ENCODE measurements around the gene ATP2B1. TPM values are rescaled to one million over a fixed set of nuclear protein-coding genes. Genes with fewer than 3 reads are reported as not detected.
"Not testable (repeated sequence)": the region's sequence is repeated elsewhere in the genome, so short reads cannot be mapped to it uniquely, and the experiment has no call there.

ATP2B1 gene
- 10 to 100 TPM; 31.8 to 97.3 (median 74.5) TPM for total RNA-seq

DNA sequence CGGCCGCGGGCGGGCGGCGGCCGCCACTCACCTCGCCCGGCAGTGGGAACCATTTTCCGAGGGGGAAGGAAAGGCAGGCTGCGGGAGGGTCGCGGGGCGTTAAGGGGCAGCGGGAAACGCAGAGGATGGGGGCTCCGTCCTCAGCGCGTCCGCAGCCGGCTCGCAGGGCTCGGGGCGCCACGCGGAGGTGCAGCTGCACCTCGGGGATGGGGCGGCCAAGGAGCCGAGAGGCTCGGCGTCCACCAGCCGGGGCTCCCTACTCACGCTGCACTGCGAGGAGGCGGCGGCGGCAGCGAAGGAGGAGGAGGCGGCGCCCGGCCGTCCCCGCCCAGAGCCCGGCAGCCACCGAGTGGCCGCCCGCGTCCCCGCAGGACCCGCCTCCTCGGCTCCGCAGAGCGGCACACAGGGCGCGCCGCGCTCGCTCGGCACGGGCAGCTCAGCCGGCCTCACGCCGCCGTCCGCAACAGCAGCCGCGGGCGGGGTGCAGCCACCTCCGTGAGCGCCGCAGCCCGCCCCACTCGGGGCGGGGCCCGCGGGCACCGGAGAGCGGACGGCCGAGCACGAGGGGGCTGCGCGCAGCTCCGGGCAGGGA lies at the start of gene ATP2B1:
Gene ATP2B1, minus strand, starts transcription at position 274 of the 592 bp plus-strand sequence. CDS start 52,952 bp downstream, outside the sequence.
- peak; percentile 89 to 90 for DNase-seq (ENCODE audit: low spot score in 2 of 2)
- Histone ChIP-seq H3K4me1 (peaks cover 41% of the 10 kb centered on the region), H3K9me3 (no peaks in the 10 kb centered on the region), H3K27me3 (no peaks in the 10 kb centered on the region), H3K27ac (peak within 1 kb of the TSS; percentile 98), H3K4me3 (peak within 1 kb of the TSS; percentile 81), H3K36me3 (no peaks in the 10 kb centered on the region)
- TF ChIP-seq EP300 (IDR thresholded peaks at IDR 0.05) (no peak), POLR2A (IDR thresholded peaks at IDR 0.05) (peak; percentile 80 to 92), POLR2AphosphoS5 (IDR thresholded peaks at IDR 0.05) (peak in 2 of 3 donors; percentile 65 to 66)
- TF ChIP-seq, protein P1, sequence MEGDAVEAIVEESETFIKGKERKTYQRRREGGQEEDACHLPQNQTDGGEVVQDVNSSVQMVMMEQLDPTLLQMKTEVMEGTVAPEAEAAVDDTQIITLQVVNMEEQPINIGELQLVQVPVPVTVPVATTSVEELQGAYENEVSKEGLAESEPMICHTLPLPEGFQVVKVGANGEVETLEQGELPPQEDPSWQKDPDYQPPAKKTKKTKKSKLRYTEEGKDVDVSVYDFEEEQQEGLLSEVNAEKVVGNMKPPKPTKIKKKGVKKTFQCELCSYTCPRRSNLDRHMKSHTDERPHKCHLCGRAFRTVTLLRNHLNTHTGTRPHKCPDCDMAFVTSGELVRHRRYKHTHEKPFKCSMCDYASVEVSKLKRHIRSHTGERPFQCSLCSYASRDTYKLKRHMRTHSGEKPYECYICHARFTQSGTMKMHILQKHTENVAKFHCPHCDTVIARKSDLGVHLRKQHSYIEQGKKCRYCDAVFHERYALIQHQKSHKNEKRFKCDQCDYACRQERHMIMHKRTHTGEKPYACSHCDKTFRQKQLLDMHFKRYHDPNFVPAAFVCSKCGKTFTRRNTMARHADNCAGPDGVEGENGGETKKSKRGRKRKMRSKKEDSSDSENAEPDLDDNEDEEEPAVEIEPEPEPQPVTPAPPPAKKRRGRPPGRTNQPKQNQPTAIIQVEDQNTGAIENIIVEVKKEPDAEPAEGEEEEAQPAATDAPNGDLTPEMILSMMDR (IDR thresholded peaks at IDR 0.05) = peak in 1 of 2 donors; percentile 26
- 0% methylated on average over 22 of the region's 84 CpGs for WGBS

DNA sequence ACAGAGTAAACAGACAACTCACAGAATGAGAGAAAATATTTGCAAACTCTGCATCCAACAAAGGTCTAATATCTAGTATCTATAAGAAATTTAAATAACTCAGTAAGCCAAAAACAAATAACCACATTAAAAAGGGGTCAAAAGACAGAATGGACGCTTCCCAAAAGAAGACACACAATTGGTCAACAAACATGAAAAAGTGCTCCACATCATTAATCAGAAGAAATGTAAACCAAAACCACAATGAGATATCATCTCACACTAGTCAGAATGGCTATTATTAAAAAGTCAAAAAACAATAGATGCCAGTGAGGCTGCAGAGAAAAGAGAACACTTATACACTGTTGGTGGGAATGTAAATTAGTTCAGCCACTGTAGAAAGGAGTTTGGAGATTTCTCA lies 49.3 kb upstream of the ATP2B1 start:
- not testable (repeated sequence) for DNase-seq (ENCODE audit: low spot score in 2 of 2); H3K4me3 ChIP-seq; H3K27ac ChIP-seq; H3K9me3 ChIP-seq; H3K27me3 ChIP-seq; H3K36me3 ChIP-seq
- peaks cover 15% of the 10 kb centered on the region for H3K4me1 ChIP-seq
- WGBS = 85% methylated on average over 1 of the region's 1 CpG

DNA sequence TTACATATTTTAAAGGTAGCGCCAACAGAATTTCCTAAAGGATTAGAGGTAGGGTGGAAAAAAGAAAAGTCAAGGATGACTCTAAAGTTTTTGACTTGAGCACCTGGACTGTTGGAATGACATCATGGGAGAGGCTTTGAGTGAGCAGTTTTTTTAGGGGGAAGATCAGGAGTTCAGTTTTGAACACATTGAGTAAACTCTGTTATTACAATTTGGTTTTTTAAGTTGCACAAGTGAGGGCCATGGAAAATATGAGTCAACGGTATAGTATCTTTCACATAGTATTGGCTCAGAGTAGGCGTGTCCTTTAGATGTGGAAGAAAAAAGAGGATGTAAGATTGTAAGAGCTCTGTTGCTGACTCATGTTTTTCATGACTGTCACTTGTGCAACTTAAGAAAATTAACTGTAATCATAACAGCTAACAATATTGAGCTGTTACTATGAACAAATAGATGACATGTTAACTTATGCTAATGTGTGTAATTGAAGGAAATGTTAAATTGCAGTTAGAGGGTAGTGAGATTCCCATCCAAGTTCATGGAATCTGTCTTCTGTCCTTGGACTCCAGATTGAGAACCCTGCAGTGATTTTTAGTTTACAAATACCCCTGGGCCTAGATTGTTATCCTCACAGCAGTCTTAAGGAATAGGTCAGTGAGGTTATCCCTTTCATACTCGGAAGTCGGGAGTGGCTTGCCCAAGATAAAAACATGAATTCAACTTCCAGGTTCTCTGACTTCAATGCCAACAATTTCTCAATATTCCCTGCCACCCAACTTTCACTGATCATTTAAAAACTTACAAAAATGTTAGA lies 48.2 kb upstream of the ATP2B1 start:
- H3K27me3 ChIP-seq = no peaks in the 10 kb centered on the region
- TF ChIP-seq POLR2AphosphoS5 (IDR thresholded peaks at IDR 0.05) (peak; percentile 56 to 77 (median 64)), EP300 (IDR thresholded peaks at IDR 0.05) (no peak)
- no peaks in the 10 kb centered on the region for H3K36me3 ChIP-seq
- peak overlapping the region; percentile 54 for H3K27ac ChIP-seq
- no peak for DNase-seq (ENCODE audit: low spot score in 2 of 2)
- 46% methylated on average over 5 of the region's 5 CpGs for WGBS
- H3K4me1 ChIP-seq = peaks cover 11% of the 10 kb centered on the region
- H3K9me3 ChIP-seq = no peaks in the 10 kb centered on the region
- H3K4me3 ChIP-seq = no peak overlapping the region

DNA sequence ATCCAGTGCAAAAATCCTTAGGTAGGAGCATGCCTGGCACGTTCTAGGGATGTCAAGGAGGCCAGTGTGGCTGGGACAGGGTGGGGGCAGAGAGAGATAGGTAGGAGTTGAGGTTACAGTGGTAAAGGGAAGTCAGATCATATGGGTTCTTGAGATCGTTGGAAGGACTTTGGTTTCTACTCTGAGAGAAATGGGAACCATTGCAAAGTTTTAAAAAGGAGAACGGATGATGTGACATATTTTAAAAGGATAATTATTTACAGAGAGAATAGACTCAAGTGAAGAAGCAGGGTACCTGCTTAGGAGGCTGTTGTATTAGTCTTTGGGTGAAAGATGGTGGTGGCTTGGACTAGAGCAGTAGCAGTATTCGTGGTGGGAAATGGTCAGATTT lies 47.6 kb upstream of the ATP2B1 start:
- no peaks in the 10 kb centered on the region for H3K9me3 ChIP-seq
- TF ChIP-seq EP300 (IDR thresholded peaks at IDR 0.05) (no peak), POLR2A (IDR thresholded peaks at IDR 0.05) (no peak)
- WGBS = 76% methylated on average over 4 of the region's 4 CpGs
- H3K4me1 ChIP-seq = peaks cover 11% of the 10 kb centered on the region
- peak overlapping the region; percentile 54 for H3K27ac ChIP-seq
- no peaks in the 10 kb centered on the region for H3K36me3 ChIP-seq
- no peaks in the 10 kb centered on the region for H3K27me3 ChIP-seq
- DNase-seq (ENCODE audit: low spot score in 2 of 2) = no peak
- no peak overlapping the region for H3K4me3 ChIP-seq

DNA sequence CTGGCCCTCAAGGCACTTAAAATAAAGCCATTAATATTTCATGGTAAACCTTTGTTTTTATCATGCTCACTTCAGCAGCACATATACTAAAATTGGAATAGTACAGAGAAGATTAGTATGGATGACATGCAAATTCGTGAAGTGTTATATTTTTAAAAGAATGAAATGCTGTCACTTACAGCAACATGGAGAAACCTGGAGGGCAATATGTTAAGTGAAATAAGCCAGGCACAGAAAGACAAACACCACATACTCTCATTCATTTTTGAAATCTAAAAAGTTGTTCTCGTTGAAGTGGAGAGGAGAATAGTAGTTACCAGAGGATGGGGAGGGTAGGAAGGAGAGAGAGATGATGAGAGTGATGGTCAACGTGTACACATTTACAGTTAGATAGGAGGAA lies 45.4 kb upstream of the ATP2B1 start:
- Histone ChIP-seq H3K4me1 (peaks cover 11% of the 10 kb centered on the region), H3K27ac (no peak overlapping the region), H3K9me3 (no peaks in the 10 kb centered on the region), H3K27me3 (no peaks in the 10 kb centered on the region), H3K4me3 (no peak overlapping the region), H3K36me3 (no peaks in the 10 kb centered on the region)
- TF ChIP-seq POLR2A (IDR thresholded peaks at IDR 0.05) = no peak
- no peak for TF ChIP-seq EP300 (IDR thresholded peaks at IDR 0.05)
- TF ChIP-seq, protein P1 (IDR thresholded peaks at IDR 0.05) = no peak
- no peak for TF ChIP-seq POLR2AphosphoS5 (IDR thresholded peaks at IDR 0.05)
- 83% methylated on average over 3 of the region's 3 CpGs for WGBS
- no peak for DNase-seq (ENCODE audit: low spot score in 2 of 2)

DNA sequence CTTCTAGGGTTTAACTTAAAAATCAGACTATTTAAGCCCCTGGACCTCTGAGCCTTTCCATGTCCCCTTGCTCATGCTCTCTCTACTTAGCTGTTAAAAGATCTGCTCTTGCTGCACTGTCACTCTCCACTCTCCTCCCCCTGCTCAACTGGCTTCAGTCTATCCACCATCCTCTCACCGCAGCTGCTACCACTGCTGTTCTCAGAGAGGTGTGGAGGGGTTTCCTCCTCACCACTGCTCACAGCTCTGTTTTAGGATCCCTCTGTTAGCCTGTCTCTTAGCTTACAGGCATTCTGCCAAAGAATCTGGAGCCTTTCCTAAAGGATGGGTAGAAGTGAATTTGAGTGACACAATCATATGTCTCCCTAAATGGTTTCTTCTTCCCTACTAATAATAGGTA lies 43.7 kb upstream of the ATP2B1 start:
- H3K27me3 ChIP-seq = no peaks in the 10 kb centered on the region
- H3K4me1 ChIP-seq = peaks cover 8% of the 10 kb centered on the region
- no peaks in the 10 kb centered on the region for H3K9me3 ChIP-seq
- no peak for TF ChIP-seq EP300 (IDR thresholded peaks at IDR 0.05)
- no peak for TF ChIP-seq POLR2A (IDR thresholded peaks at IDR 0.05)
- TF ChIP-seq POLR2AphosphoS5 (IDR thresholded peaks at IDR 0.05) = no peak
- TF ChIP-seq, protein P1 (IDR thresholded peaks at IDR 0.05) = no peak
- H3K27ac ChIP-seq = no peak overlapping the region
- 88% methylated on average over 1 of the region's 1 CpG for WGBS
- no peaks in the 10 kb centered on the region for H3K36me3 ChIP-seq
- no peak overlapping the region for H3K4me3 ChIP-seq
- DNase-seq (ENCODE audit: low spot score in 2 of 2) = no peak

All from suprapubic skin (tissue), 4 donors.